K562 (cell line): Measurements from ENCODE around the gene FILIP1.

Experiments used
- ATF7 ChIP-seq: fragments of 450-650 bp; IDR thresholded peaks from 2 replicates; pipeline ENCODE4 v1.7.1; 2014; ENCODE audit warnings: mild to moderate bottlenecking, moderate library complexity
- CHD4 ChIP-seq: fragments of 200-600 bp; sonication (generic); IDR thresholded peaks from 3 replicates; pipeline ENCODE4 v1.6.1; 2012; ENCODE audit warnings: low read depth, mild to moderate bottlenecking, mixed read lengths, low read length, inconsistent platforms; ENCODE audit not compliant: insufficient read depth, insufficient replicate concordance, poor library complexity, severe bottlenecking
- ZBTB11 ChIP-seq, 3 experiments: fragments of 200-800 bp in 1 of 3; fragments of 250-450 bp in 1 of 3; fragments of 450-650 bp in 1 of 3; sonication (Bioruptor Pico) in 1 of 3; sonication (Bioruptor generic) in 1 of 3; formaldehyde crosslinking in 1 of 3; IDR thresholded peaks; 2 replicates each; pipeline versions ENCODE4 v1.6.1 to v1.8.0; 2016 to 2022; ENCODE audit warnings: mild to moderate bottlenecking in 2 of 3, missing genetic modification characterization in 2 of 3, missing compliant biosample characterization in 1 of 3, moderate library complexity in 1 of 3
- ZBTB17 ChIP-seq: fragments of 450-650 bp; formaldehyde crosslinking; IDR thresholded peaks from 2 replicates; pipeline ENCODE4 v1.4.0; 2020; ENCODE audit warnings: mild to moderate bottlenecking
- ZNF274 ChIP-seq: IDR thresholded peaks from 2 replicates; pipeline ENCODE4 v1.6.1; 2011; ENCODE audit warnings: low read depth, mild to moderate bottlenecking, low read length, moderate library complexity, borderline replicate concordance
- ZNF511 ChIP-seq: sonication (generic); formaldehyde crosslinking; IDR thresholded peaks from 2 replicates; pipeline ENCODE4 v1.8.0; 2022; ENCODE audit warnings: mild to moderate bottlenecking, missing genetic modification reagents

- no peak for TF ChIP-seq ATF7
- TF ChIP-seq CHD4, result no peak
- no peak for TF ChIP-seq ZNF274
- TF ChIP-seq ZNF511 (CRISPR knock-in tag), result no peak
- no peak for TF ChIP-seq ZBTB17
- TF ChIP-seq ZBTB11 (CRISPR knock-in tag; IDR thresholded peaks at IDR 0.05), result no peak
Observed at GRCh38 chr6:75290136-75290945, 203.3 kb downstream of the FILIP1 start.
